Transverse colon (tissue), 3 donors: ENCODE measurements around the gene AMOTL2.

ENCODE experiments used
- POLR2A ChIP-seq: fragments of 450-650 bp; IDR thresholded peaks from one replicate; pipeline ENCODE4 v1.6.1; 2016; ENCODE audit warnings: antibody characterized with exemption, mild to moderate bottlenecking, moderate library complexity
- TF ChIP-seq, protein P1 (sequence below), 5 experiments: fragments of 200-600 bp in 3 of 5; fragments of 450-650 bp in 2 of 5; sonication (generic) in 3 of 5; IDR thresholded peaks; 1 replicate in 2 of 5; 2 replicates in 3 of 5; pipeline ENCODE4 v1.5.1; 2016 to 2017; ENCODE audit warnings: antibody characterized with exemption in 5 of 5, inconsistent platforms in 3 of 5, mild to moderate bottlenecking in 2 of 5, moderate library complexity in 1 of 5

GRCh38 chr3:134378818-134379217 lies 4.6 kb upstream of the AMOTL2 start:
- TF ChIP-seq, protein P1, sequence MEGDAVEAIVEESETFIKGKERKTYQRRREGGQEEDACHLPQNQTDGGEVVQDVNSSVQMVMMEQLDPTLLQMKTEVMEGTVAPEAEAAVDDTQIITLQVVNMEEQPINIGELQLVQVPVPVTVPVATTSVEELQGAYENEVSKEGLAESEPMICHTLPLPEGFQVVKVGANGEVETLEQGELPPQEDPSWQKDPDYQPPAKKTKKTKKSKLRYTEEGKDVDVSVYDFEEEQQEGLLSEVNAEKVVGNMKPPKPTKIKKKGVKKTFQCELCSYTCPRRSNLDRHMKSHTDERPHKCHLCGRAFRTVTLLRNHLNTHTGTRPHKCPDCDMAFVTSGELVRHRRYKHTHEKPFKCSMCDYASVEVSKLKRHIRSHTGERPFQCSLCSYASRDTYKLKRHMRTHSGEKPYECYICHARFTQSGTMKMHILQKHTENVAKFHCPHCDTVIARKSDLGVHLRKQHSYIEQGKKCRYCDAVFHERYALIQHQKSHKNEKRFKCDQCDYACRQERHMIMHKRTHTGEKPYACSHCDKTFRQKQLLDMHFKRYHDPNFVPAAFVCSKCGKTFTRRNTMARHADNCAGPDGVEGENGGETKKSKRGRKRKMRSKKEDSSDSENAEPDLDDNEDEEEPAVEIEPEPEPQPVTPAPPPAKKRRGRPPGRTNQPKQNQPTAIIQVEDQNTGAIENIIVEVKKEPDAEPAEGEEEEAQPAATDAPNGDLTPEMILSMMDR (IDR thresholded peaks at IDR 0.05), result no peak
- TF ChIP-seq POLR2A, result no peak
